Neural progenitor cell (in vitro differentiated cells): ENCODE data around the gene GALNT7. TPM values are rescaled to one million over a fixed set of nuclear protein-coding genes. Genes with fewer than 3 reads are reported as not detected.

Experiments
- DNase-seq: peaks from one replicate; pipeline ENCODE4 v3.0.0-alpha.2; 2016; ENCODE audit warnings: low spot score
- H2AFZ ChIP-seq: fragments of 200-600 bp; sonication (generic); replicated peaks from 2 replicates; pipeline ENCODE4 v1.6.1; 2016; ENCODE audit warnings: antibody characterized with exemption
- H3F3A ChIP-seq: fragments of 200-600 bp; sonication (generic); 2 replicates; pipeline ENCODE4 v1.6.1; 2016; ENCODE audit warnings: antibody characterized with exemption, low read depth
- H3K27ac ChIP-seq: fragments of 200-600 bp; sonication (generic); 2 replicates; pipeline ENCODE4 v1.5.1; 2016; ENCODE audit warnings: mild to moderate bottlenecking
- H3K27me3 ChIP-seq: fragments of 200-600 bp; sonication (generic); 2 replicates; pipeline ENCODE4 v1.6.1; 2016; ENCODE audit warnings: mild to moderate bottlenecking, moderate library complexity
- H3K36me3 ChIP-seq: fragments of 200-600 bp; sonication (generic); 2 replicates; pipeline ENCODE4 v1.5.1; 2016
- H3K4me1 ChIP-seq: fragments of 200-600 bp; sonication (generic); 2 replicates; pipeline ENCODE4 v1.6.1; 2016; ENCODE audit warnings: mixed run types
- H3K4me2 ChIP-seq: fragments of 200-600 bp; sonication (generic); 2 replicates; pipeline ENCODE4 v1.6.1; 2016
- H3K4me3 ChIP-seq: fragments of 200-600 bp; sonication (generic); 2 replicates; pipeline ENCODE4 v1.5.1; 2016
- H3K79me2 ChIP-seq: fragments of 200-600 bp; sonication (generic); 2 replicates; pipeline ENCODE4 v1.6.1; 2016; ENCODE audit warnings: low read depth
- H3K9ac ChIP-seq: fragments of 200-600 bp; sonication (generic); 2 replicates; pipeline ENCODE4 v1.6.1; 2016
- H3K9me3 ChIP-seq: fragments of 200-600 bp; sonication (generic); 2 replicates; pipeline ENCODE4 v1.5.1; 2016; ENCODE audit warnings: low read depth
- H4K20me1 ChIP-seq: fragments of 200-600 bp; sonication (generic); 2 replicates; pipeline ENCODE4 v1.6.1; 2016; ENCODE audit warnings: low read depth
- H3K27ac Mint-ChIP-seq: 3 replicates; pipeline ENCODE4 v1.8.0; 2021; ENCODE audit warnings: mixed read lengths
- H3K27me3 Mint-ChIP-seq: 2 replicates; pipeline ENCODE4 v1.8.0; 2022; ENCODE audit warnings: low read depth, mild to moderate bottlenecking, inconsistent platforms, moderate library complexity, mixed read lengths; ENCODE audit not compliant: insufficient read depth
- H3K36me3 Mint-ChIP-seq: 3 replicates; pipeline ENCODE4 v1.8.0; 2021; ENCODE audit warnings: mixed read lengths
- H3K4me1 Mint-ChIP-seq: 3 replicates; pipeline ENCODE4 v1.8.0; 2021; ENCODE audit warnings: mixed read lengths
- H3K4me3 Mint-ChIP-seq: 3 replicates; pipeline ENCODE4 v1.8.0; 2021; ENCODE audit warnings: mild to moderate bottlenecking, moderate library complexity, mixed read lengths
- H3K9me3 Mint-ChIP-seq: 3 replicates; pipeline ENCODE4 v1.8.0; 2020; ENCODE audit warnings: mixed read lengths
- EZH2 ChIP-seq: fragments of 200-600 bp; sonication (generic); IDR thresholded peaks from 2 replicates; pipeline ENCODE4 v1.6.1; 2017; ENCODE audit warnings: antibody characterized with exemption, mild to moderate bottlenecking, moderate library complexity
- EZH2phosphoT487 ChIP-seq: fragments of 200-600 bp; sonication (generic); IDR thresholded peaks from 2 replicates; pipeline ENCODE4 v1.6.1; 2017; ENCODE audit warnings: antibody characterized with exemption
- total RNA-seq: library from RNA; depleted of rRNA; stranded (reverse); fragments of >200 nt; gene quantifications from 2 replicates; pipeline ENCODE4 v1.2.3, GENCODE V29; 2015; ENCODE audit warnings: low replicate concordance
- TF ChIP-seq, protein P1 (sequence below): fragments of 200-600 bp; sonication (generic); IDR thresholded peaks from 2 replicates; pipeline ENCODE4 v1.5.1; 2017; ENCODE audit warnings: antibody characterized with exemption, mild to moderate bottlenecking

The GALNT7 gene
- total RNA-seq, 1 donor from 2014 or later = 62.3 TPM

DNA sequence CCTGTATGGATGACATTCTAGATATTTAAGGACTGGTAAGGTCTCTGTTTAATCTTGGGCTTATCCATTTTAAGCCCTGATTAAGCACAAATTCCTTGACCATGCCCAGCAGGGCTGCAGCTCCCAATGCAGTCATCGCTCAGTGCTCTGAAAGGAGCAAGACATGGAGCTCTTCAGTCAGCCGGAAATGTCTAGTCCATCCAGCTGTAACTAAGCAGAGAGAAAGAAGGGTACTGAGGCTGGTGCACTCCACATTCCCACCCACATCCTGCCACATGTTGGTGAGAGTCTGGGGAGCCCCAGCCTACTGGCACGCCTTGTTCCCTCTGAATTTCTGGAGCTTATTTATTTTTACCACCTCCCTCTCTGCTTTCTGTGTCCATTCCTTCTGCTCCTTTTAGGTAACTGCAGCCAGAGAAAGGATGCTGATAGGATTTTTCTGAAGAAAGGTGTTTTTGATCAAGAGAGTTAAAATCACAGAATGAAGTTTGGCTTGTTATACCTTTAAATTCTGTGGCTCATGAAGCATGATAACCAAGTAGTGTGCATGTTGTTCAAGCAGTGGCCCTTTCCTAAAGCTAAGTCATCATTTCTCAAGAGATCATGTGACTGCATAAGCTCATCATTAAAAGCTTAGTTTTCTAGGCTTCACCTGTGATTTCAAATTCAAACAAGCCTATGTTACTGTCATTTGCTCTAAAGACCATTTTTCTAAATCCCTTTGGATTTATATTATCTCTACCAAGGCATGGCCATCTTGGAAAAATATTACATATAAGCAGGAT is 74.0 kb downstream of the GALNT7 start:
- peaks cover 2% of the 10 kb centered on the region for H3K27me3 Mint-ChIP-seq
- Histone ChIP-seq H3K9me3 (no peaks in the 10 kb centered on the region), H4K20me1 (peaks cover 21% of the 10 kb centered on the region), H3K4me1 (peaks cover 55% of the 10 kb centered on the region), H3K4me3 (no peak overlapping the region), H3K9ac (no peak overlapping the region), H3K27me3 (no peaks in the 10 kb centered on the region), H2AFZ (no peak overlapping the region), H3K27ac (no peak overlapping the region), H3K36me3 (no peaks in the 10 kb centered on the region), H3F3A (no peaks in the 10 kb centered on the region), H3K4me2 (peak overlapping the region; percentile 23), H3K79me2 (peaks cover 60% of the 10 kb centered on the region)
- H3K4me1 Mint-ChIP-seq = peaks cover 21% of the 10 kb centered on the region
- DNase-seq = peak; percentile 61
- no peak overlapping the region for H3K27ac Mint-ChIP-seq
- H3K9me3 Mint-ChIP-seq = no peaks in the 10 kb centered on the region
- TF ChIP-seq EZH2 = no peak
- TF ChIP-seq, protein P1, sequence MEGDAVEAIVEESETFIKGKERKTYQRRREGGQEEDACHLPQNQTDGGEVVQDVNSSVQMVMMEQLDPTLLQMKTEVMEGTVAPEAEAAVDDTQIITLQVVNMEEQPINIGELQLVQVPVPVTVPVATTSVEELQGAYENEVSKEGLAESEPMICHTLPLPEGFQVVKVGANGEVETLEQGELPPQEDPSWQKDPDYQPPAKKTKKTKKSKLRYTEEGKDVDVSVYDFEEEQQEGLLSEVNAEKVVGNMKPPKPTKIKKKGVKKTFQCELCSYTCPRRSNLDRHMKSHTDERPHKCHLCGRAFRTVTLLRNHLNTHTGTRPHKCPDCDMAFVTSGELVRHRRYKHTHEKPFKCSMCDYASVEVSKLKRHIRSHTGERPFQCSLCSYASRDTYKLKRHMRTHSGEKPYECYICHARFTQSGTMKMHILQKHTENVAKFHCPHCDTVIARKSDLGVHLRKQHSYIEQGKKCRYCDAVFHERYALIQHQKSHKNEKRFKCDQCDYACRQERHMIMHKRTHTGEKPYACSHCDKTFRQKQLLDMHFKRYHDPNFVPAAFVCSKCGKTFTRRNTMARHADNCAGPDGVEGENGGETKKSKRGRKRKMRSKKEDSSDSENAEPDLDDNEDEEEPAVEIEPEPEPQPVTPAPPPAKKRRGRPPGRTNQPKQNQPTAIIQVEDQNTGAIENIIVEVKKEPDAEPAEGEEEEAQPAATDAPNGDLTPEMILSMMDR = no peak
- no peak for TF ChIP-seq EZH2phosphoT487
- no peak overlapping the region for H3K4me3 Mint-ChIP-seq
- peaks cover 2% of the 10 kb centered on the region for H3K36me3 Mint-ChIP-seq

DNA sequence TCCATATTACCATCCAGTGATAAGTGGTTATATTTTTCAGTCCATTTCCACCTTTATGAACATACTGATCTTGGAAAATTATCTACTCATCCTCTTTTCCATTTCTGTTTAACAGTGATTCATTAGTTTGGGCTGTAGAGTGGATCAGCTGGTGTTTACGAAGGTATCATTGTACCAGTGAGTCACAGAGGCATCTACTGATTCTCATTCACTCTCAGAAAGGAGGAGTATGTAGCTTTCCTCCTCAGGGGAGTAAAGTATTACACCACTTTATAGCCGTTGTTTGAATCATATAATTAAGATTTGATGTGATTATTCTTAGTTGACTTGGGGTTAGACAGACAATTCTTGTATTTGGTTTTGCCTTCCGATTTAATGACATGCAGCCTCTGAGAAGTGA is 74.7 kb downstream of the GALNT7 start:
- DNase-seq = no peak
- H3K79me2 ChIP-seq = peaks cover 57% of the 10 kb centered on the region
- no peaks in the 10 kb centered on the region for H3K9me3 ChIP-seq
- no peak overlapping the region for H3K4me3 ChIP-seq
- no peaks in the 10 kb centered on the region for H3K9me3 Mint-ChIP-seq
- H3K27ac ChIP-seq = no peak overlapping the region
- peaks cover 2% of the 10 kb centered on the region for H3K27me3 Mint-ChIP-seq
- H3K9ac ChIP-seq = no peak overlapping the region
- H3K4me1 Mint-ChIP-seq = peaks cover 16% of the 10 kb centered on the region
- no peaks in the 10 kb centered on the region for H3K36me3 ChIP-seq
- TF ChIP-seq, protein P1 = no peak
- TF ChIP-seq EZH2phosphoT487 = no peak
- no peak for TF ChIP-seq EZH2
- H3K27ac Mint-ChIP-seq = no peak overlapping the region
- H4K20me1 ChIP-seq = peaks cover 21% of the 10 kb centered on the region
- no peak overlapping the region for H3K4me3 Mint-ChIP-seq
- no peaks in the 10 kb centered on the region for H3K27me3 ChIP-seq
- no peak overlapping the region for H2AFZ ChIP-seq
- H3F3A ChIP-seq = no peaks in the 10 kb centered on the region
- no peak overlapping the region for H3K4me2 ChIP-seq
- H3K36me3 Mint-ChIP-seq = peaks cover 5% of the 10 kb centered on the region
- H3K4me1 ChIP-seq = peaks cover 50% of the 10 kb centered on the region

DNA sequence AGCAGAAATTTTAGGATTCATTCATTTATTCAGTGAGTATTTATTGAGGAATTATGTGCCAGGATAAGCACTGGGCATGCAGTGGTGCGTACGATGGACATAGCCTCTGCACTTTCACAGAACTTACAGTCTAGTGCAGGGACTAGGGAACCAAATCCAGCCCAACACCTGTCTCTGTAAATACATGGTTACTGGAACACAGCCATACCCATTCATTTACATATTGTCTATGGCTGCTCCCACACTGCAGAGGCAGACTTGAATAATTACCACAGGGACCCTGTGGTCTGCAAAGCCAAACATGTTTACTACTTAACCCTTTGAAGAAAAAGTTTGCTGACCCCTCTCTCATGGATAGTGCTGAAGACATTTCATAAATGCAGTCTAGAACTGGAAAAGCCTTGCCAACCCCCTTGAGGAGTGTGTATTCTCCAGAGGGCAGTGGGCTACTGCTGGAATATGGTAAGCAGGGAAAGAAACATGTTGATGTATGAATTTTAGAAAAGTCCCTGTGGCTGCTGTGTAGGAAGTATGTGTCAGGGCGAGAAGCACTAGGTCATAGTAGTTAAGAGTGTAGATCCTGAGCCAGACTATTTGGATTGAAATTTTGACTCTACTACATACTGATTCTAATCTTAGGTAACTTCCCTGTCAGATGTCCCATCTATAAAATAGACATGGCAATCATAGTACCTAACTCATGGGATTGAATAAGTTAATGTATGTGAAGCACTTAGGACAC is 75.5 kb downstream of the GALNT7 start:
- Mint-ChIP-seq H3K4me3 (no peak overlapping the region), H3K36me3 (peaks cover 5% of the 10 kb centered on the region), H3K27me3 (peaks cover 2% of the 10 kb centered on the region), H3K27ac (no peak overlapping the region), H3K9me3 (no peaks in the 10 kb centered on the region), H3K4me1 (peaks cover 16% of the 10 kb centered on the region)
- no peak overlapping the region for H3K4me2 ChIP-seq
- peaks cover 49% of the 10 kb centered on the region for H3K79me2 ChIP-seq
- DNase-seq = no peak
- no peaks in the 10 kb centered on the region for H3K9me3 ChIP-seq
- TF ChIP-seq EZH2 (no peak), EZH2phosphoT487 (no peak)
- TF ChIP-seq, protein P1 = no peak
- H3F3A ChIP-seq = no peaks in the 10 kb centered on the region
- peaks cover 43% of the 10 kb centered on the region for H3K4me1 ChIP-seq
- no peak overlapping the region for H2AFZ ChIP-seq
- H3K9ac ChIP-seq = no peak overlapping the region
- no peaks in the 10 kb centered on the region for H3K36me3 ChIP-seq
- no peaks in the 10 kb centered on the region for H3K27me3 ChIP-seq
- H3K27ac ChIP-seq = no peak overlapping the region
- peaks cover 21% of the 10 kb centered on the region for H4K20me1 ChIP-seq
- no peak overlapping the region for H3K4me3 ChIP-seq
